PC-3 (cell line): Measurements from ENCODE around the gene HCN4.

Source experiments
- EZH2 ChIP-seq: fragments of 300-600 bp; sonication (generic); IDR thresholded peaks from one replicate; pipeline ENCODE4 v1.6.1; 2017; ENCODE audit warnings: antibody characterized with exemption, mild to moderate bottlenecking, low read length; ENCODE audit not compliant: unreplicated experiment
- EZH2phosphoT487 ChIP-seq: fragments of 300-600 bp; sonication (generic); IDR thresholded peaks from 2 replicates; pipeline ENCODE4 v1.6.1; 2018; ENCODE audit warnings: mild to moderate bottlenecking, antibody characterized with exemption, low read length, borderline replicate concordance
- TF ChIP-seq, protein P1 (sequence below): fragments of 300-600 bp; sonication (generic); conservative IDR thresholded peaks from 2 replicates; pipeline ENCODE4 v1.5.1; 2017; ENCODE audit warnings: antibody characterized with exemption, low read depth, mild to moderate bottlenecking, low read length

DNA sequence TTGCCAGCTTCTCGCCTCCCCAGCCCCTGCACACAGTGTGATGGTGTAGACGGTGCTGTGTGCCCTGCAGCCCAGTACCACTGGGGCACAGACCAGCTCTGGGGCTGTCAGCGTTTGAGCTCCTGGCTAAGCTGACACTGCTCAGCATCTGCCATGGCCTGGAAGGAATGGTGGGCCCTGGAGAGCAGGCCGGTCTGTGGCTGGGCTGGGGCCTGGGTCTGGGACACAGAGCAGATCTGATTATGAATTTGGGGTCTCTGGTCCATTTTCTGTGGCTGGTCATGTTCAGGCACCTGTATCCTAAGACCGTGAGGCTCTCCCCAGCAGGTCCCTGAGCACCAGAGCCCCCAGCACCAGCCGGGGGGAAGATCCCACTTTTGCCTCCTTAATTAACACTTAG is 34.7 kb downstream of the HCN4 start:
- TF ChIP-seq, protein P1, sequence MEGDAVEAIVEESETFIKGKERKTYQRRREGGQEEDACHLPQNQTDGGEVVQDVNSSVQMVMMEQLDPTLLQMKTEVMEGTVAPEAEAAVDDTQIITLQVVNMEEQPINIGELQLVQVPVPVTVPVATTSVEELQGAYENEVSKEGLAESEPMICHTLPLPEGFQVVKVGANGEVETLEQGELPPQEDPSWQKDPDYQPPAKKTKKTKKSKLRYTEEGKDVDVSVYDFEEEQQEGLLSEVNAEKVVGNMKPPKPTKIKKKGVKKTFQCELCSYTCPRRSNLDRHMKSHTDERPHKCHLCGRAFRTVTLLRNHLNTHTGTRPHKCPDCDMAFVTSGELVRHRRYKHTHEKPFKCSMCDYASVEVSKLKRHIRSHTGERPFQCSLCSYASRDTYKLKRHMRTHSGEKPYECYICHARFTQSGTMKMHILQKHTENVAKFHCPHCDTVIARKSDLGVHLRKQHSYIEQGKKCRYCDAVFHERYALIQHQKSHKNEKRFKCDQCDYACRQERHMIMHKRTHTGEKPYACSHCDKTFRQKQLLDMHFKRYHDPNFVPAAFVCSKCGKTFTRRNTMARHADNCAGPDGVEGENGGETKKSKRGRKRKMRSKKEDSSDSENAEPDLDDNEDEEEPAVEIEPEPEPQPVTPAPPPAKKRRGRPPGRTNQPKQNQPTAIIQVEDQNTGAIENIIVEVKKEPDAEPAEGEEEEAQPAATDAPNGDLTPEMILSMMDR = no peak
- TF ChIP-seq EZH2 = no peak
- TF ChIP-seq EZH2phosphoT487 = no peak
